CD4-positive, alpha-beta T cell treated with Interleukin-2 at 100 ng/mL for 4 hours (primary cell): ENCODE measurements around the gene ANKFN1.

Experiments
- DNase-seq: peaks from one replicate; pipeline ENCODE4 v3.0.0-alpha.2; 2020; ENCODE audit warnings: low spot score

Gene ANKFN1

GRCh38 chr17:56152874-56153602 is at the start of gene ANKFN1:
Gene ANKFN1 (plus strand): TSS chr17:56153475. CDS start chr17:56212668, 59,193 bp downstream.
- DNase-seq = no peak

- DNase-seq = no peak
Observed at GRCh38 chr17:56108811-56109284, 44.4 kb upstream of the ANKFN1 start.

GRCh38 chr17:56109836-56110235 is 43.4 kb upstream of the ANKFN1 start:
- DNase-seq = no peak

GRCh38 chr17:56110463-56111135 is 42.7 kb upstream of the ANKFN1 start:
- DNase-seq = no peak

GRCh38 chr17:56111706-56112485 is 41.4 kb upstream of the ANKFN1 start:
- DNase-seq = no peak

- DNase-seq = no peak
Observed at GRCh38 chr17:56113486-56113885, 39.8 kb upstream of the ANKFN1 start.

- no peak for DNase-seq
Observed at GRCh38 chr17:56114469-56114868, 38.8 kb upstream of the ANKFN1 start.

- DNase-seq = no peak
Observed at GRCh38 chr17:56119191-56119590, 34.1 kb upstream of the ANKFN1 start.

- no peak for DNase-seq
Observed at GRCh38 chr17:56119936-56120335, 33.3 kb upstream of the ANKFN1 start.

- DNase-seq = no peak
Observed at GRCh38 chr17:56121191-56122051, 31.9 kb upstream of the ANKFN1 start.

- DNase-seq = no peak
Observed at GRCh38 chr17:56125830-56126819, 27.1 kb upstream of the ANKFN1 start.

GRCh38 chr17:56130026-56130425 is 23.2 kb upstream of the ANKFN1 start:
- DNase-seq = no peak

- no peak for DNase-seq
Observed at GRCh38 chr17:56130631-56131030, 22.6 kb upstream of the ANKFN1 start.

GRCh38 chr17:56131431-56131830 is 21.8 kb upstream of the ANKFN1 start:
- no peak for DNase-seq

- DNase-seq = no peak
Observed at GRCh38 chr17:56136301-56136700, 17.0 kb upstream of the ANKFN1 start.

GRCh38 chr17:56141046-56141839 is 12.0 kb upstream of the ANKFN1 start:
- DNase-seq = no peak

- no peak for DNase-seq
Observed at GRCh38 chr17:56142325-56142724, 10.9 kb upstream of the ANKFN1 start.

- DNase-seq = no peak
Observed at GRCh38 chr17:56142781-56143180, 10.5 kb upstream of the ANKFN1 start.

GRCh38 chr17:56144223-56144622 is 9.1 kb upstream of the ANKFN1 start:
- no peak for DNase-seq

GRCh38 chr17:56146534-56146933 is 6.7 kb upstream of the ANKFN1 start:
- no peak for DNase-seq
